ENCODE data around the gene UBAC2.

DNA sequence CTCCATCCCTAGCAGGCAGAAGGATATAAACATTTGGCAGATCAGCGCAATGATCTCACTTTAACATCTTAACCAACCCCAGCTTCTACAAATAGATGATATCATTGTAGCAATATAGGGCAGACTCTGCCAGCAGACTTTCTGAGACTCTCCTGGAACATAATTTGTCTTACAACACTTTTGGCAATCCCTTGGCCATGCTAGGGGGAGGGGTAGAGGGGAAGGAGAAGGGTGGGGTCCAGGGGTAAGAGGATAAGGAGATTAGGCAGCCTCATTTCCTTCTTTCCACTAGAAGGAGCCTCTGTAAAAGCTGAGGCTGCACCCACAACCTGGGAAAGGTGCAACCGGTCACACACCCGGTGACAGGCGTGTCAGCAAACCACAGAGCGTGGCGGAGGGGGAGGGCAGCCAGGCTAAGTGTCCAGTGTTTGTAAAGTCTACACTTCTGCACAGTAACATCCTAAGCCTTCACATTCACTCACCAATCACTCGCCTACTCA lies 8.7 kb upstream of the UBAC2 start:
- TF ChIP-seq POLR2AphosphoS5 (IDR thresholded peaks at IDR 0.05; ENCODE audit: low read depth, low read length) (no peak), POLR2A (IDR thresholded peaks at IDR 0.05; ENCODE audit: low read depth, low read length) (no peak)
